Measurements from ENCODE around the gene KLHDC9. TPM values are rescaled to one million over a fixed set of nuclear protein-coding genes. Genes with fewer than 3 reads are reported as not detected.
"Not testable (repeated sequence)": the region's sequence is repeated elsewhere in the genome, so short reads cannot be mapped to it uniquely, and the experiment has no call there.

KLHDC9 gene
- polyA plus RNA-seq, 2 donors: 1.8 to 2.5 TPM

DNA sequence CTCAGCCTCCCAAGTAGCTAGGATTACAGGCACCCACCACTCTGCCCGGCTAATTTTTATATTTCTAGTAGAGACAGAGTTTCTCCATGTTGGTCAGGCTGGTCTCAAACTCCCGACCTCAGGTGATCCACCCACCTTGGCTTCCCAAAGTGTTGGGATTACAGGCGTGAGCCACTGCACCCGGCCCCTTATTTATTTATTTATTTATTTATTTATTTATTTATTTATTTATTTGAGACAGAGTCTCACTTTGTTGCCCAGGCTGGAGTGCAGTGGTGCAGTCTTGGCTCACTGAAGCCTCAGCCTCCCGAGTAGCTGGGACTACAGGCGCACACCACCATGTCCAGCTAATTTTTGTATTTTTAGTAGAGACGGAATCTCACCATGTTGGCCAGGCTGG, 32.5 kb upstream of the KLHDC9 start:
- H3K4me3 ChIP-seq (ENCODE audit: low read depth in 1 of 2, low read length in 2 of 2); H3K36me3 ChIP-seq (ENCODE audit: control insufficient read depth in 2 of 2, insufficient read depth in 2 of 2, low read length in 1 of 2); H3K4me1 ChIP-seq (ENCODE audit: control insufficient read depth in 2 of 2, insufficient read depth in 2 of 2, low read length in 1 of 2); H3K27me3 ChIP-seq (ENCODE audit: control insufficient read depth in 1 of 2, insufficient read depth in 2 of 2, low read length in 2 of 2); H3K27ac ChIP-seq (ENCODE audit: low read depth in 2 of 2, low read length in 1 of 2); H3K9me3 ChIP-seq (ENCODE audit: control insufficient read depth in 2 of 2, insufficient read depth in 1 of 2, low read depth in 1 of 2, low read length in 1 of 2): not testable (repeated sequence)
- 90 to 92% methylated on average over 7 of the region's 7 CpGs for WGBS, 2 donors

DNA sequence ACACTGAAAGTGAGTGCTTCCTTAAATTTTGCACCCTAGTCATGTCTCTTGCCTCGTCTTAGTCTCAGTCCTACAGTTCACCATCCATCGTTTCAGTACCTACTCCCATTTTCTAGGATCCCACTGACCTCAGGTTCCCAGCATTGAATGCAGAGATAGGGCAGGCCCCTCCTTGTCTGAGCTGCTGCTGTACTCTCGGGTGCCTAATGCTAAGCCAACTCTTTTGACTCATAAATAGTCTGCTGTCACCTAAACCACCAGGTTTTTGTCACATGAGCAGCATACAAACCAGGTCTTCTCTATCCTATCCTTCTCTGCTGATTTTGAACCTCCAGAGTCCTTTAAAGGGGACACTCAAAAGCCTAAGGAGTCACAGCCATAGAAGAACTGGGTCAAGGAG, 31.5 kb upstream of the KLHDC9 start:
- WGBS, 2 donors: 63 to 74% methylated on average over 3 of the region's 3 CpGs
- Histone ChIP-seq H3K27me3 (ENCODE audit: control insufficient read depth in 1 of 2, insufficient read depth in 2 of 2, low read length in 2 of 2) (no peaks in the 10 kb centered on the region), H3K36me3 (ENCODE audit: control insufficient read depth in 2 of 2, insufficient read depth in 2 of 2, low read length in 1 of 2) (peaks cover 0 to 8% of the 10 kb centered on the region in 2 donors), H3K27ac (ENCODE audit: low read depth in 2 of 2, low read length in 1 of 2) (peak overlapping the region in 1 of 2 donors; percentile 7), H3K4me1 (ENCODE audit: control insufficient read depth in 2 of 2, insufficient read depth in 2 of 2, low read length in 1 of 2) (peaks cover 4 to 6% of the 10 kb centered on the region in 2 donors), H3K9me3 (ENCODE audit: control insufficient read depth in 2 of 2, insufficient read depth in 1 of 2, low read depth in 1 of 2, low read length in 1 of 2) (no peaks in the 10 kb centered on the region), H3K4me3 (ENCODE audit: low read depth in 1 of 2, low read length in 2 of 2) (no peak overlapping the region)

DNA sequence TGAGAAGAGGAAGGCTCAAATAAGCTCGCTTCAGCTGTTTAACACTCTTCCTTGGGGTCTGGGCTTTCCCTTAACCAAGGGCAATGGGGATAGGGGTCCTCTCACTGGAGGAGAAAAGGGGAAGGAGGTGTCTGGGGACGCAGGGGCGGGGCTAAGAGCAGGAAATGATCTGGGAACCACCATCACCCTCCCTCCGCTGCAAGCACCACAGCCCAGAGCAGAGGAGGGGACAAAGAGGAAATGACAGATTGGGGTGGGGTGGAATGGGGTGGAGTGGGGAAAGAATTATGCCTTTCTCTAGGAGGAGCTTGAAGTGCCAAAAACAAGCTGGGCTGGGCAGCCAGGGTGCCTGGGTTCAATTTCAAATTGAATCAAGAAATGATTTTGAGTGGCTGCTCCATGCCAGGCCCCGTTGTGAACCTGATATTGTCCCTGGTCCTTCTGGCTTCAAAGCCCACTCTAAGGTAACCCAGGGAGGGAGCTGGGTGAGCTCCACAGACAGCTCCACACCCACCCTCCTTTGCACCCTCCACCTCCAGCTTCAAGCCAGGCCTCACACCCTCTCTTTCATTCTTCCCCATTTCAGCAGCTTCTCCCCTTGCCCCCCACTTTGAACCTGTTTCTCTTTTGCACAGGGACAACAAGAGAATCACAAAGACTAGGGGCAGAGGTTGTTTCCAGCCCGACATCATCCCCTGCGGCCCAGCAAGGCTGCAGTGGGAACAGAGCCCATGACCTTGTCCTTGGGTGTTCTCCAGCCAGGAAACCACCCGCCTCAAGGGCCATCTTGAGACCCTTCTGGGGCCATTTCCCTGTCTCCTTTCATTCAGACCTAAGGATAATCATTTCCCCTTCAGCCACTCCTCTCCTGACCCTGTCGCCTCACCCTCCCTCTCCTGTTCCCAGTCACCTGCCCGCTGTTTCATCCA, 29.6 kb upstream of the KLHDC9 start:
- H3K9me3 ChIP-seq (ENCODE audit: control insufficient read depth in 2 of 2, insufficient read depth in 1 of 2, low read depth in 1 of 2, low read length in 1 of 2): no peaks in the 10 kb centered on the region
- H3K4me1 ChIP-seq (ENCODE audit: control insufficient read depth in 2 of 2, insufficient read depth in 2 of 2, low read length in 1 of 2): peaks cover 4 to 16% of the 10 kb centered on the region in 2 donors
- 61 to 69% methylated on average over 10 of the region's 10 CpGs for WGBS, 2 donors
- peak overlapping the region; percentile 28 to 38 for H3K4me3 ChIP-seq (ENCODE audit: low read depth in 1 of 2, low read length in 2 of 2)
- H3K36me3 ChIP-seq (ENCODE audit: control insufficient read depth in 2 of 2, insufficient read depth in 2 of 2, low read length in 1 of 2): peaks cover 0 to 23% of the 10 kb centered on the region in 2 donors
- H3K27me3 ChIP-seq (ENCODE audit: control insufficient read depth in 1 of 2, insufficient read depth in 2 of 2, low read length in 2 of 2): no peaks in the 10 kb centered on the region
- peak overlapping the region; percentile 79 to 84 for H3K27ac ChIP-seq (ENCODE audit: low read depth in 2 of 2, low read length in 1 of 2)

DNA sequence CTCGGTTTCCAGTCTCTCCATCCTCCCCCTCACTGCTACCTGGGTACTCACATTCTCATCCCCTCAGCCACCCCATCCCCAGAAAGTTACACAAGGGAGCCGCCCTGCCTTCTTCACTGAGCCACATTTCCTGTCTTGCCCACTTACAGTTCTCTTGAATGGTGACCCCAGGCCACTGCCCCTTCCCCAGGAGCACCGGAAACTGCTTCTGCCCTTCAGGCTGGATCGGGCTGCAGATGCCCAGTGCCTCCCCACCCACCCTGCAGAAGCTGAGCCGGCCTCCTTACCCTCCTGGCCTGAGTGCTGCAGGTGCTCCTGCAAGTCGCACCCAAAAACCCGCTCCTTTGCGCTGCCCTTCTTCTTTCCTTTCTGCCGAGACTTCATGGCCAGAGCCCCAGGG, 28.9 kb upstream of the KLHDC9 start:
- 71 to 78% methylated on average over 9 of the region's 9 CpGs for whole genome bisulfite sequencing, 2 donors
- peaks cover 11 to 22% of the 10 kb centered on the region in 2 donors for H3K4me1 ChIP-seq (ENCODE audit: control insufficient read depth in 2 of 2, insufficient read depth in 2 of 2, low read length in 1 of 2)
- H3K4me3 ChIP-seq (ENCODE audit: low read depth in 1 of 2, low read length in 2 of 2): peak overlapping the region; percentile 28 to 38

DNA sequence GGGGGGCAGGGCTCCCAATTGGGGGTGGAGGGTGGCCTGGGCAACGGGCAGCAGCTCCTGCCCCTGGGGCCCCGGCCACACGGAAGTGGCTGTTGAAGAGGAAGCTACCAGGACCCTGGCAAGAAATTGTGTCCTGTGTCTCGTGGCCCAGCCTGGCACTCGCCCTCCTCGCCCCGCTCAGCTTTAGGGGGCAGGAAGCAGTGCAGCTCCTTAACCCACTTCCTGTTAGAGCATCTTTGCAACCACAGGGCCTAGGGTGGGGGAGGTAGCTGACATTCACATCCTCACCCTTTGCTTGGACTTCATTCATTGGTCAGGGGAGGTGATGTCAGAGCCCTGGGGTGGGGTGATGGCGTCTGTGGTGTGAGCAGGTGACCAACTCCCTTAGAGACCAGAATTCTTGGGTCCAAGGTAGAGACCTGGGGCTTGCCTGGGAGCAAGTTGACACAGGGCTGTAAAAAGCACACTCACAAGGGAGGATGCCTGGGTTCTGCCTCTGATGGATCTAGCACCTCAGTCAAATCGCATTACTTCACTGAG, 28.4 kb upstream of the KLHDC9 start, which contains the start of gene ARHGAP30:
ARHGAP30 (minus strand) TSS at position 161 of the 540 bp plus-strand sequence. CDS start 267 bp downstream, outside the sequence.
- Histone ChIP-seq H3K9me3 (ENCODE audit: control insufficient read depth in 2 of 2, insufficient read depth in 1 of 2, low read depth in 1 of 2, low read length in 1 of 2) (no peaks in the 10 kb centered on the region), H3K27me3 (ENCODE audit: control insufficient read depth in 1 of 2, insufficient read depth in 2 of 2, low read length in 2 of 2) (no peaks in the 10 kb centered on the region), H3K36me3 (ENCODE audit: control insufficient read depth in 2 of 2, insufficient read depth in 2 of 2, low read length in 1 of 2) (peaks cover 0 to 28% of the 10 kb centered on the region in 2 donors), H3K4me1 (ENCODE audit: control insufficient read depth in 2 of 2, insufficient read depth in 2 of 2, low read length in 1 of 2) (peaks cover 13 to 28% of the 10 kb centered on the region in 2 donors), H3K27ac (ENCODE audit: low read depth in 2 of 2, low read length in 1 of 2) (peak within 1 kb of the TSS; percentile 79 to 83), H3K4me3 (ENCODE audit: low read depth in 1 of 2, low read length in 2 of 2) (peak within 1 kb of the TSS; percentile 28 to 38)
- WGBS, 2 donors: 73 to 78% methylated on average over 9 of the region's 9 CpGs

More for the DNA sequence above, 28.9 kb upstream of the KLHDC9 start:
- Histone ChIP-seq H3K36me3 (ENCODE audit: control insufficient read depth in 2 of 2, insufficient read depth in 2 of 2, low read length in 1 of 2) (peaks cover 0 to 24% of the 10 kb centered on the region in 2 donors), H3K27me3 (ENCODE audit: control insufficient read depth in 1 of 2, insufficient read depth in 2 of 2, low read length in 2 of 2) (no peaks in the 10 kb centered on the region), H3K9me3 (ENCODE audit: control insufficient read depth in 2 of 2, insufficient read depth in 1 of 2, low read depth in 1 of 2, low read length in 1 of 2) (no peaks in the 10 kb centered on the region), H3K27ac (ENCODE audit: low read depth in 2 of 2, low read length in 1 of 2) (peak overlapping the region; percentile 79 to 80)

DNA sequence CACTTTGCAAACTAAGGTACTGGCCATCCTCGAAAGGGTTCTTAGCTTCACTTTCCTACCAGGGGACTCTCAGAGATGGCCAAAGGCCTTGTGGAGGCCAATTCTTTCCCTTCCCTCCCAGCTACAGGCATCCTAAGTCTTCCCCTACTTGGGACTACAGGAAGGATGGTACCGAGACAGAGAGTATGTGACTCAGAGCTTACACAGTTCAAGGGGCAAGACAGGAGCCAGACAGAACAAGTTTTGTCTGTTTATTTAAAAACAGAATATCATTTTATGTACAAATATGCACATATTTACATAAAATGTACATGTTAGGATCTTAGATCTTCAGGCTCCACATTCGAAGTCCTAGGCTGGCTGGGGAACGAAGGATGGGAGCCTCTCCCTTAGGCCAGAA, 27.4 kb upstream of the KLHDC9 start:
- H3K4me1 ChIP-seq (ENCODE audit: control insufficient read depth in 2 of 2, insufficient read depth in 2 of 2, low read length in 1 of 2): peaks cover 13 to 31% of the 10 kb centered on the region in 2 donors
- peaks cover 0 to 30% of the 10 kb centered on the region in 2 donors for H3K36me3 ChIP-seq (ENCODE audit: control insufficient read depth in 2 of 2, insufficient read depth in 2 of 2, low read length in 1 of 2)
- no peaks in the 10 kb centered on the region for H3K9me3 ChIP-seq (ENCODE audit: control insufficient read depth in 2 of 2, insufficient read depth in 1 of 2, low read depth in 1 of 2, low read length in 1 of 2)
- no peaks in the 10 kb centered on the region for H3K27me3 ChIP-seq (ENCODE audit: control insufficient read depth in 1 of 2, insufficient read depth in 2 of 2, low read length in 2 of 2)
- H3K27ac ChIP-seq (ENCODE audit: low read depth in 2 of 2, low read length in 1 of 2): no peak overlapping the region
- 89% methylated on average over 4 of the region's 4 CpGs for WGBS, 2 donors
- H3K4me3 ChIP-seq (ENCODE audit: low read depth in 1 of 2, low read length in 2 of 2): no peak overlapping the region

DNA sequence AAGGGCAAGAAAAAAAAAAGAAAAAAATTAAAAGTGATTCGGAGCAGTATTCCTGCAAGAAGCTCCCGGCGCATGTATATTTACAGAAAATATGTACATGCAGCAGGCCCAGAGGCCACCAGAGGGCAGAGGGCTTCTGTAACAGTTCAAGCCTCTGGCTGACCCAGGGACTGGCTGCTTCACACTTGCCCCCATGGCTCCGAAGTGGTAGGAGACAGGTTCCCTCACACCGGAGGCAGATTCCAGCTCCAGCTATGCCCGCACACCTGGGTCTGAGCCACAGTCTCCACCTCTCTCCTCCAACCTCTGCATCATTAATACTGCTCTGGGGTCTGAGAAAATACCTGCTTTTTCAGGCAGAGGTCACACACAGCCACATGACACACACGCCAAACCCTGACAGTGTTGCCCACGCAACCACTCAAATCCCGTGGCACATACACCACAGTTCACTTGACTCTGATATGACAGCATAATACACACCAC, 26.2 kb upstream of the KLHDC9 start:
- Histone ChIP-seq H3K36me3 (ENCODE audit: control insufficient read depth in 2 of 2, insufficient read depth in 2 of 2, low read length in 1 of 2) (peaks cover 0 to 32% of the 10 kb centered on the region in 2 donors), H3K4me1 (ENCODE audit: control insufficient read depth in 2 of 2, insufficient read depth in 2 of 2, low read length in 1 of 2) (peaks cover 13 to 33% of the 10 kb centered on the region in 2 donors), H3K9me3 (ENCODE audit: control insufficient read depth in 2 of 2, insufficient read depth in 1 of 2, low read depth in 1 of 2, low read length in 1 of 2) (no peaks in the 10 kb centered on the region), H3K27ac (ENCODE audit: low read depth in 2 of 2, low read length in 1 of 2) (no peak overlapping the region), H3K4me3 (ENCODE audit: low read depth in 1 of 2, low read length in 2 of 2) (no peak overlapping the region), H3K27me3 (ENCODE audit: control insufficient read depth in 1 of 2, insufficient read depth in 2 of 2, low read length in 2 of 2) (no peaks in the 10 kb centered on the region)
- WGBS, 2 donors: 68 to 76% methylated on average over 9 of the region's 9 CpGs

DNA sequence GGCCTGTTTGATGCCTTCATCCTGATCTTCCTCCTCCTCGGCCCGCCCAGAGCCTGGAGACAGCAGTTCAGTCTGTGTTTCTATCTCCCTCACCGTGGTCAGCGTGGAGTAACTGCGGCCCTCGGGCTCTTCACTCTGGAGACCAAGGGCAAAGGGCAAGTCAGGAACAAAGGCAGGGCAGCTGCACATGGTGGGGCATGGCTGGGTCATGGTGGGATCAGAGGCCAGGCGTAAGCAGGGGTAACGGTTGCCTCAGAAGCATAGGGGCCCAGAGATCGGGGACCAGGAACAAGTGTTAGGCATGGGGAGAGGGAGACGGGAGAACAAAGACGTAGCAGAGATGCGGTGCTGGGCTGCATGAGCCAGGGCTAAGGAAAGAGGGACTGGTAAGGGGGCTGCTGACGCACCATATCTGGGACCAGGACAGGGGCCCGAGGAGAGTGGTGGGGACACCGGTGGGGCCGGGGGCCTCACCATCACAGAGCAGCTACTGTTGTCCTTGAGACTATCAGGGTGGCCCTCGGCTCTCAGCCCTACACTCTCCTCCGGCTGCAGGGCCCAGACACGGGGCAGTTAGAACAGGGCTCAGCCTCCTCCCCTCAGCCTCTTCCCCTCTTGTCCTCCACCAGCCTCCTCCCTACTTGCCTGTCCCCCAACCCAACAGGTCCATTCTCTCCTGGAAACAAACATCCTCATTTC, 25.3 kb upstream of the KLHDC9 start:
- Histone ChIP-seq H3K4me1 (ENCODE audit: control insufficient read depth in 2 of 2, insufficient read depth in 2 of 2, low read length in 1 of 2) (peaks cover 13 to 38% of the 10 kb centered on the region in 2 donors), H3K4me3 (ENCODE audit: low read depth in 1 of 2, low read length in 2 of 2) (no peak overlapping the region), H3K27ac (ENCODE audit: low read depth in 2 of 2, low read length in 1 of 2) (peak overlapping the region; percentile 14 to 95), H3K36me3 (ENCODE audit: control insufficient read depth in 2 of 2, insufficient read depth in 2 of 2, low read length in 1 of 2) (peaks cover 0 to 38% of the 10 kb centered on the region in 2 donors), H3K27me3 (ENCODE audit: control insufficient read depth in 1 of 2, insufficient read depth in 2 of 2, low read length in 2 of 2) (no peaks in the 10 kb centered on the region), H3K9me3 (ENCODE audit: control insufficient read depth in 2 of 2, insufficient read depth in 1 of 2, low read depth in 1 of 2, low read length in 1 of 2) (no peaks in the 10 kb centered on the region)
- 94 to 96% methylated on average over 17 to 19 of the region's 19 CpGs for WGBS, 2 donors

DNA sequence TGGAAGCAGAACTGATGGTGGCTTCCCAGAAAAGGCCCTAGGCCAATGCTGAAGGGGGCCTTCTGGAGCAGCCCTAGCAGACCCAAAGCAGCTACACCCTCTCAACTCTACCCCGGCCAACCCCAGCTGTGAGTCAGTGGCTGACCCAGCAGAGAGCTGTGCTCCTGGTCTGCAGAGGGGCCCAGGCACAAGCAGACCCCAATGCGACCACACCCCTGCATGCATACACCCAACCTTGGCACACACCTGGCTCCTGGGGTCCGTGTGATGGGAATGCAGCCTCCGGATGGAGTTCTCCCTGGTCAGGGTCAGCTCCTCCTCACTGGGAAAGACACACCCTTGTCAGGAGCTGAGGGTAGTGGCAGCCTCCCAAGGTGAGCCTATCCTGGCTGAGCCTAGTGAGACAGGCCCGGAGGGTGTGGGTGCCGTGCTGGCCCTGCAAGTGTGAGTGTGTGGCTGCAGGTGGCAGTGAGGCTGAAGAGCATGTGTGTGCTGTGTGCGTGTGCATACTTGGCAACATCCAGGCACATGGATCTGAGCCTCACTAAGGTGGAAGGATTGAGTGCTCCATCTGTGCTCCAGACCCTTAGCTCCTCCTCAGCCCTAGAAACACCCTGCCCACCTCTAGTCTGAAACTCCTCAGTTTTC, 24.6 kb upstream of the KLHDC9 start:
- H3K36me3 ChIP-seq (ENCODE audit: control insufficient read depth in 2 of 2, insufficient read depth in 2 of 2, low read length in 1 of 2): peaks cover 0 to 37% of the 10 kb centered on the region in 2 donors
- H3K4me3 ChIP-seq (ENCODE audit: low read depth in 1 of 2, low read length in 2 of 2): no peak overlapping the region
- H3K4me1 ChIP-seq (ENCODE audit: control insufficient read depth in 2 of 2, insufficient read depth in 2 of 2, low read length in 1 of 2): peaks cover 13 to 37% of the 10 kb centered on the region in 2 donors
- H3K27me3 ChIP-seq (ENCODE audit: control insufficient read depth in 1 of 2, insufficient read depth in 2 of 2, low read length in 2 of 2): no peaks in the 10 kb centered on the region
- H3K9me3 ChIP-seq (ENCODE audit: control insufficient read depth in 2 of 2, insufficient read depth in 1 of 2, low read depth in 1 of 2, low read length in 1 of 2): no peaks in the 10 kb centered on the region
- peak overlapping the region; percentile 83 to 95 for H3K27ac ChIP-seq (ENCODE audit: low read depth in 2 of 2, low read length in 1 of 2)
- WGBS, 2 donors: 48 to 57% methylated on average over 7 of the region's 7 CpGs
